Measurements from ENCODE around the gene GPNMB. TPM values are rescaled to one million over a fixed set of nuclear protein-coding genes. Genes with fewer than 3 reads are reported as not detected.

Gene GPNMB
- total RNA-seq, 1 donor from 2014 or later = 183 TPM

DNA sequence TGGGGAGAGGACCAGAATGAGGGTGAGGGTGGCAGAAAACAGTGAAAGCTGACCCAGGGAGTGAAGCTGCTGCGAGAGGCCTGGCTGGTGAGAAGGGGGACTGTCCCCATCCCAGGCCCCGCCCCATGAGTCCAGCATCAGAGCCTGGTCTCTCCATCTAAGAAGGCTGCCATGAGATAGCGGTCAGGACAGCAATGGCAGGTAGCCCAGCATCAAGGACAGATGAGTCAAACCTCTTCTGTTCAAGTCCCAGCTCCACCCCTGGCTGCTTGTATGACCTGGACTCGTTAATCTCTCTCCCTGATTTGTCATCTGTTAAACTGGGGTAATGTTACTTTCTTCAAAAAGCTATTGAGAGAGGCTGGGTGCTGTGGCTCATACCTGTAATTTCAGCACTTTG is 22.2 kb downstream of the GPNMB start:
- DNase-seq (ENCODE audit: low spot score) = no peak

DNA sequence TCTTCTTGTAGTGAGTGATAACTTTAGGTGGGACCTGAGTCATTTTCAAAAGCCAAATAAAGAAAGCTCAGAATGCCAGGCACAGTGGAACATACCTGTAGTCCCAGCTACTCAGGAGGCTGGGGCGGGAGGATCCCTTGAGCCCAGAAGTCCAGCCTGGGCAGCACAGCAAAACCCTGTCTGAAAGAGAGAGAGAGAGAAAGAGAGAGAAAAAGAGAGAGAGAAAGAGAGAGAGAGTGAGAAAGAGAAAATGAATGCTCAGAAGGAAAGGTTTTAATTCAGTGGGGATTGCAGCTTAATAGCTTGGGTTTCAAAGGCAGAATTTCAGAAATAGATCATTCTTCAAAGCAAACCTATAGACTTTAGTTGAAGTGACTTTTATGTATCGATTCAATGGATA is 25.7 kb downstream of the GPNMB start:
- DNase-seq (ENCODE audit: low spot score) = no peak

GRCh38 chr7:23273141-23273599 is 26.6 kb downstream of the GPNMB start:
- DNase-seq (ENCODE audit: low spot score) = peak; percentile 91

GRCh38 chr7:23275912-23276311 is 29.3 kb downstream of the GPNMB start:
- DNase-seq (ENCODE audit: low spot score) = no peak

DNA sequence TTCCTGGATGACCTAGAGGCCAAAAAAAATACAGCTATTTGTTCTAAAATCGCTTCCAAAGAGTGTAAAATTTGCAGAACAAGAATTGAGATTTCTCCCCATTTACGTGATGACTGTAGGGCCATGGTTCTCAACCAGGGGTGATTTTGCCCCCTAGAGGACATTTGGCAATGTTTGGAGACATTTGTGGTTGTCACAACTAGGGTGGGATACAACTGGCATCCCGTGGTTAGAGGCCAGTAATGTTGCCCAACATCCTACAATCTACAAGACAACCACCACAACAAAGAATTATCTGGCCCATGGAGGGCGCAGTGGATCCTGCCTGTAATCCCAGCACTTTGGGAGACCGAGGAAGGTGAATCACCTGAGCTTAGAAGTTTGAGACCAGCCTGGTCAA is 29.8 kb downstream of the GPNMB start:
- no peak for DNase-seq (ENCODE audit: low spot score)

- no peak for DNase-seq (ENCODE audit: low spot score)
Measured at GRCh38 chr7:23276947-23277346, 30.4 kb downstream of the GPNMB start.

DNA sequence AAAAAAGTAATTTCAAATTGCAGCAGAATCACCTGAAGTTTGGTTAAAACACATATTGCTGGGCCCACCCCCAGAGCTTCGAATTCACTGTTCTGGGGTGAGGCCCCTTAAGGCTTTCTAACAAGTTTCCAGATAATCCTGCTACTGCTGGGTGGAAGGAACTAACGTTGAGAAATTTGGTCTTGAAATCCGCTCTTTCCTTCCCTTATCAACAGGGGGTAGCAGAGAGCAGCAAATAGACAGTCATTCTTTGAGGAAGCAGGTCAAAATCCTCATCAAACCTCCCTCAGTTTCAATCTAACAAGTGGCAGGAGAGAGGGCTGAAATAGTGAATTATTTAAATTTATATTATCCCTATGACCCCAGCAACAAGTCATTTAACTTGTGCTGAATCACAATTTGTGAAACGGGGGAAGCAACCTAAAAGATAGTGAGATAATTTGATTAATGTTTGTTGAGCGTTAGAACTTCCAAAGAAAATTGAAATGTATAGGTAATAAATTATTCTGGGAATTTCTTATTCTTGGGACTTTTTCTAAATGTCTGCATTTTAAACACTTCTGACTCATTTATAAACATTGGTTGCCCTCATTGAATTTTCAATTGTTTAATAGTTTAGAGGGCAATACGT is 30.9 kb downstream of the GPNMB start:
- DNase-seq (ENCODE audit: low spot score) = no peak

DNA sequence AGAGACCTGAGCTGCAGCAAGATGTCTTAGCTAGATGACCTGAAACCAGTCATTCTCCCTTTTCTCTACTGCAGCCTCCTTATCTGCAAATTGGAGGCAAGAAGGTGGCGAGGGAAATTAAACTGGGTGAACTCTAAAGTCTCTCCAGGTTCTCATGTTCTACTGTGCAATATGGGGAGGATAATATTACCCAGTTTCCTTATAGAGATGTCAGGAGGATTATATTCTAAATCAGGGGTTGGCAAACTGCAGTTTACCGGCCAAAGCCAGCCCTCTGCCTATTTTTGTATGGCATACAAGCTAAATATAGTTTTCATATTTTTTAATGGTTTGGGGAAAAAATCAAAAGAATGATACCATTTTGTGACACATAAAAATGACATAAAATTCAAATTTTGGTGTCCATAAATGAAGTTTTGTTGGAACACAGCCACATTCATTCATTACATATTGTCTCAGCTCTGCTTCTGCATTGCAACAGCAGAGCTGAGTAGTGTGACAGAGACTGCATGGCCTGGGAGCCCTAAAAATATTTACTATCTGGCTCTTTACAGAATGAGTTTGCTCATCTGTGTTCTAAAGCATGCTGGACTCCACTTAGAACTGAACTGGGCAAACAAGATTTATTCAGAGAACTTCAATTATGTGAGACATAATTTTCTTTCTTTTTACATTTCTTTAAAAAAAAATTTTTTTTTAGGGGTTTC is 33.4 kb downstream of the GPNMB start:
- DNase-seq (ENCODE audit: low spot score) = no peak

DNA sequence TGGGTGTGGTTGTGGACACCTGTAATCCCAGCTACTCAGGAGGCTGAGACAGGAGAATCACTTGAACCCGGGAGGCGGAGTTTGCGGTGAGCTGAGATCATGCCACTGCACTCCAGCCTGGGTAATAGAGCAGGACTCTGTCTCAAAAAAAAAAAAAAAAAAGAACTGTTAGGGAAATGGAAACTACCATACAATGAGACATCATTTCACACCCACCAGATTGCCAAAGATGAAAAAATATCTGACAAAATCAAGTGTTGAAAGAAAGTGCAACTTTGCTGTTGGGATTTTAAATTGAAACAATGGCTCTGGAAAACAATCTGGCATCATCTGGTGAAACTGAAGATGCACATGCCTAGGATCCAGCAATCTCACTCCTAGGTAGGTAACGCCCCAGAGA is 36.5 kb downstream of the GPNMB start:
- DNase-seq (ENCODE audit: low spot score) = no peak

- no peak for DNase-seq (ENCODE audit: low spot score)
Measured at GRCh38 chr7:23284871-23285270, 38.3 kb downstream of the GPNMB start.

GRCh38 chr7:23285657-23286646 is 39.4 kb downstream of the GPNMB start:
- no peak for DNase-seq (ENCODE audit: low spot score)

DNA sequence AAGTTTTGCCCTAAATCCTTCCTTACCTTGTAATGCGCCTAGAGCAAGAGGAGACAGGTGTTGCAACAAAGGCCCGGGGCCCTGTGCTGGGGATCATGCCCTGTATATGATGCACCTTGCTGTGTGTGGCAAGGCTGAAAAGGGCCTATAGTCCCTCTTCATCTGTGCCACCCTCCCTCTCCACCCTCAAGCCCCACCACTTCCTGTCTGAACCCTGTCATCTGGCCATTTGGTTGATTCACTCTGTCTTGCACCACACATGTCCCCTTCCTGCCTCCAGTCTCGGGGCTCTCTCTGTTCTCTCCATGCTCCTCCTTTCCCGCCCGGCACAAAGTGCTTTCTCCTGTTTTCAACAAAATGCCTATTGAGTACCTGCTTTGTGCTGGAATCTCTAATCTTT is 41.0 kb downstream of the GPNMB start:
- no peak for DNase-seq (ENCODE audit: low spot score)

DNA sequence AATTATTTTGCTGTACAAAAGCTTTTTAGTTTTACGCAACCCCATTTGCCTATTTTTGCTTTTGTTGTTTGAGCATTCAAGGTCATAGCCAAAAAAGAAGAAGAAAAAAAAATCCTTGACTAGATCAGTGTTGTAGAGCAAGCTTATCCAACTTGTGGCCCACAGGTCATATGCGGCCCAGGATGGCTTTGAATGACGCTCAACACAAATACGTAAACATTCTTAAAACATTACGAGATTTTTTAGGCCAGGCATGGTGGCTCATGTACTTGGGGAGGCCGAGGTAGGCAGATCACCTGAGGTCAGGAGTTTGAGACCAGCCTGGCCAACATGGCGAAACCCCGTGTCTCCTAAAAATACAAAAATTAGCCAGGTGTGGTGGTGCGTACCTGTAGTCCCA is 44.4 kb downstream of the GPNMB start:
- DNase-seq (ENCODE audit: low spot score) = no peak

DNA sequence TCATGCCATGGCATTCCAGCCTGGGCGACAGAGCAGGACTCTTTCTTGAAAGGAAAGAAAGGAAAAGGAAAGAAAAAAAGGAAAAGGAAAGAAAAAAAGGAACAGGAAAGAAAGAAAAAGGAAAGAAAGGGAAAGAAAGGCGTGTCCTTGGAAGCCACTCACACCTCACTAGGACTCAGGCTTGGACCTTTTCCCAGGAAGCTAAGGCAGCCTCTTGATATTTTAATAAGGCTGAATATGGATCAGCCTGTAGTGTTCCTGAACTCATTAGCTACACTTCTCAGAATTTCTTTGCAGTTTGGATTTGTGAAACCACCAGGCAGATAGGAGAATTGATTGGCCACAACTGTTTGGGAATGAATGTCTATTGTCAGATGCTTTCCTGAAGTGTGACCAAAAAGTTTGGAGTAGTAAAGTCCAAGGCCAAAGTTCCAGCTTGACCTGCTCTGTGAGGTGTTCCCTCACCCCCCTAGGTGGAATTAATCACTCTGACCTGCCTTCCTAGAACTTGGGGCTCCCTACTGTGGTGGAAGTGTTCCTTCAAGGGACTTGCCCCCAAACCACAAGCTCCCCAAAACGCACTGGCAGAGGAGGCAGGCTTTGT is 45.5 kb downstream of the GPNMB start:
- DNase-seq (ENCODE audit: low spot score) = no peak

GRCh38 chr7:23292623-23293022 is 46.0 kb downstream of the GPNMB start:
- DNase-seq (ENCODE audit: low spot score) = no peak

GRCh38 chr7:23293500-23294073 is 47.0 kb downstream of the GPNMB start:
- DNase-seq (ENCODE audit: low spot score) = no peak

- no peak for DNase-seq (ENCODE audit: low spot score)
Measured at GRCh38 chr7:23294549-23295400, 48.2 kb downstream of the GPNMB start.

GRCh38 chr7:23295401-23295697 is 48.8 kb downstream of the GPNMB start:
- no peak for DNase-seq (ENCODE audit: low spot score)

DNA sequence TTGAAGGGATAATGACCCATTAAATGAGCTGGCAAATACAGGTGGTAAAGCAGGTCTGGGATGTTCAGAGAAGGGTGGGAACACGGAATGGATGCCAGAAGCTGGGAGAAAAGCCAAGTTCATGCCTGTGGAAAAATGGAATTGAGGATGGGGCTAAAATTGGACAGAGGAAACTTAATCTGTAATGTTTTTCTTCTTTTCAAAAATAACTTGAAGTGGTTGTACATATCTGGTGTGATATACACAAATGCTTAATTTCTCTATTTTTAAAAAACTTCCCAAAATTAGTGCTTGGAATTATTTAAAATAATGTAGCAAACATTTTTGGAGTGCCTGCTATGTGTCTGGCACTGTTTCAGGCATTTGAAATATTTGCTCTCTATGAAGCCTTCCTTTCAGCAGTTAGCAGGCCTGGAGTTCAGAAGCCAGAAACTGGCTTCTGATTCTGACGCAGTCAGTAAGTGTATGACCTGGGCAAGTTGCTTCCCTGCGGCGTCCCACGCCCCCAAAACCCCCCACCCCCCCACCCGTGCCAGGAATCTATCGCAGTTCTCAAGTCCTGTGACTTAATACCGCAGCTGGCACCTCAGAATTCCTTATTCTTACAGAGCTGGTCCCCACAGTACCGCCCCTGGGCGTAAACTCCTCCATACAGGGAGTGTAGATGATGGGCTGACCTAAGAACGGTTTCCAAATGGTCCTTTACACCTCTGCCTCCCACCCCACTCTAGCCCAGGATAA is 51.7 kb downstream of the GPNMB start:
- no peak for DNase-seq (ENCODE audit: low spot score)

Measured in mesenteric fat pad (tissue), 1 donor.